ENCODE measurements around the gene DCAF15.

DNA sequence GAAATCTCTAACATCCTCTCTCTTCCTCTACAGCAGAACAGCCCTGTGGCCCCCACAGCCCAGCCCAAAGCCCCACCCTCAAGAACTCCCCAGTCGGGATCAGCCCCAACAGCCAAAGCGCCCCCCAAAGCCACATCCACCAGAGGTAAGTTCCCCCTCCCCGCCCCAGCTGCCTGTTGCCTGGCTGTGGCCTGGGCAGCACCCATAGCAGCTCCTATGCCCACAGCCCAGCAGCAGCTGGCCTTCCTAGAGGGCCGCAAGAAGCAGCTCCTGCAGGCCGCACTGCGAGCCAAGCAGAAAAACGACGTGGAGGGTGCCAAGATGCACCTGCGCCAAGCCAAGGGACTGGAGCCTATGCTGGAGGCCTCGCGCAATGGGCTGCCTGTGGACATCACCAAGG lies 31.8 kb upstream of the DCAF15 start:
- no peak for TF ChIP-seq CTCF (IDR thresholded peaks at IDR 0.05)
- TF ChIP-seq NRF1 (IDR thresholded peaks at IDR 0.05; ENCODE audit: low read depth, low read length): no peak
- TF ChIP-seq RAD21 (IDR thresholded peaks at IDR 0.05; ENCODE audit: low read length): no peak
- TF ChIP-seq FOXM1 (IDR thresholded peaks at IDR 0.05; ENCODE audit: low read depth): no peak
- TF ChIP-seq EP300 (IDR thresholded peaks at IDR 0.05; ENCODE audit: borderline replicate concordance in 1 of 2, low read depth in 1 of 2, low read length in 1 of 2): no peak
- no peak for TF ChIP-seq TCF12 (IDR thresholded peaks at IDR 0.05)
- no peak for TF ChIP-seq TEAD4 (IDR thresholded peaks at IDR 0.05; ENCODE audit: borderline replicate concordance, insufficient read depth)
- TF ChIP-seq REST (IDR thresholded peaks at IDR 0.05; ENCODE audit: low read depth, low read length): no peak
- no peak for TF ChIP-seq POLR2AphosphoS5 (IDR thresholded peaks at IDR 0.05; ENCODE audit: low read depth, low read length)

Data from SK-N-SH (cell line).